Iris pigment epithelial cell (primary cell): ENCODE measurements around the gene BCAR3.
"Not testable (repeated sequence)": the region's sequence is repeated elsewhere in the genome, so short reads cannot be mapped to it uniquely, and the experiment has no call there.

Source experiments
- DNase-seq: peaks from one replicate; pipeline ENCODE4 v3.0.0-alpha.2; 2011; ENCODE audit warnings: low read depth

BCAR3 gene

GRCh38 chr1:93668121-93668520, 13.5 kb downstream of the BCAR3 start:
- DNase-seq: peak; percentile 59

- DNase-seq: no peak
These were observed 14.0 kb downstream of the BCAR3 start for GRCh38 chr1:93667642-93668041.

GRCh38 chr1:93666613-93667384, 14.8 kb downstream of the BCAR3 start:
- DNase-seq: peak; percentile 88

GRCh38 chr1:93665015-93665414, 16.6 kb downstream of the BCAR3 start:
- DNase-seq: peak; percentile 29

- DNase-seq: no peak
These were observed 18.4 kb downstream of the BCAR3 start for GRCh38 chr1:93663208-93663614.

GRCh38 chr1:93662481-93663207, 19.0 kb downstream of the BCAR3 start:
- DNase-seq: peak; percentile 70

- DNase-seq: peak; percentile 86
These were observed 19.7 kb downstream of the BCAR3 start for GRCh38 chr1:93661829-93662474.

- DNase-seq: not testable (repeated sequence)
These were observed 20.3 kb downstream of the BCAR3 start for GRCh38 chr1:93661341-93661740.

GRCh38 chr1:93659822-93660503, 21.7 kb downstream of the BCAR3 start:
- DNase-seq: peak; percentile 52

- no peak for DNase-seq
These were observed 23.4 kb downstream of the BCAR3 start for GRCh38 chr1:93658188-93658587.

GRCh38 chr1:93656491-93656890, 25.1 kb downstream of the BCAR3 start:
- no peak for DNase-seq

GRCh38 chr1:93653656-93654055, 28.0 kb downstream of the BCAR3 start:
- DNase-seq: no peak

GRCh38 chr1:93652323-93652949, 29.2 kb downstream of the BCAR3 start:
- no peak for DNase-seq

- DNase-seq: no peak
These were observed 29.9 kb downstream of the BCAR3 start for GRCh38 chr1:93651695-93652094.

- DNase-seq: not testable (repeated sequence)
These were observed 31.5 kb downstream of the BCAR3 start for GRCh38 chr1:93650159-93650558.

GRCh38 chr1:93649231-93649630, 32.4 kb downstream of the BCAR3 start:
- no peak for DNase-seq

- DNase-seq: no peak
These were observed 33.0 kb downstream of the BCAR3 start for GRCh38 chr1:93648656-93649055.

- DNase-seq: peak; percentile 78
These were observed 40.1 kb downstream of the BCAR3 start for GRCh38 chr1:93641527-93641926.

- no peak for DNase-seq
These were observed 40.8 kb downstream of the BCAR3 start for GRCh38 chr1:93640656-93641440.

- DNase-seq: no peak
These were observed 42.7 kb downstream of the BCAR3 start for GRCh38 chr1:93638981-93639380.

GRCh38 chr1:93638307-93638847, 43.3 kb downstream of the BCAR3 start:
- DNase-seq: peak; percentile 43
